ENCODE results near the gene FARP1.

Gene FARP1

GRCh38 chr13:98504371-98504963 lies 361.6 kb downstream of the FARP1 start:
- TF ChIP-seq CTCF (IDR thresholded peaks at IDR 0.05; ENCODE audit: control insufficient read depth, extremely low read depth, insufficient read depth): no peak
- DNase-seq (ENCODE audit: low read depth): no peak
- H3K4me3 ChIP-seq (ENCODE audit: low read depth, low read length): no peak overlapping the region

All from LNCaP clone FGC (cell line).